HG02870 (cell line): ENCODE results near the gene MACC1.
A peak's percentile ranks its signal among the peaks of the same experiment; 100 is the strongest.

Experiments used
- ATAC-seq: cut with Tn5 transposase; IDR thresholded peaks from one replicate; pipeline ENCODE4 v1.9.1; 2021; ENCODE audit warnings: mild to moderate bottlenecking, moderate library complexity; ENCODE audit not compliant: unreplicated experiment

MACC1 gene

GRCh38 chr7:20229646-20230500 is 12.7 kb upstream of the MACC1 start:
- no peak for ATAC-seq

- no peak for ATAC-seq
Measured at GRCh38 chr7:20229081-20229480, 11.9 kb upstream of the MACC1 start.

GRCh38 chr7:20228654-20229053 is 11.5 kb upstream of the MACC1 start:
- no peak for ATAC-seq

DNA sequence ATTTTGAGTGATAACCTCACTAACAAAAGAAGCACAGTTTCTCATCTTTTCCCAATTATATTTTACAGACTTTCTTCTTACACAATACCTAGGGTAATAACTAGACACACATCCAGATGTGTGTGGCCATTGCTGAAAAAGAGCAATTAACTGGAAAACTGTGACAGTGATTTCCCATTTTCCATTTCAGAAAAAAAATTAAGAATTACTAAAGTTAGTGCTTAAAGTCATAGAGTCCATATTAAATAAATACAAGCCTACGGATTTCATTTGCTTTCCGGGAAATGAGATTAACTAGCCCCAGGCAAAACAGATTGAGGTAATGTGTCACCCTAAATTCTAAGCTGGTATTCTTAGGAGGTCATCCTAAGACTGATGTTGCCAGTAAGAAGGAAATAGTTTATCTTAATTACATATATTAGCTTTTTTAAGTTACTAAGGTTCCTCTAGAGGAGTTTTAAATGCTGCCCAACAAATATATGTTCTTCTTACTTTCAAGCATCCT is 10.2 kb upstream of the MACC1 start:
- no peak for ATAC-seq

GRCh38 chr7:20226860-20227259 is 9.7 kb upstream of the MACC1 start:
- ATAC-seq = no peak

GRCh38 chr7:20225384-20225783 is 8.2 kb upstream of the MACC1 start:
- no peak for ATAC-seq

DNA sequence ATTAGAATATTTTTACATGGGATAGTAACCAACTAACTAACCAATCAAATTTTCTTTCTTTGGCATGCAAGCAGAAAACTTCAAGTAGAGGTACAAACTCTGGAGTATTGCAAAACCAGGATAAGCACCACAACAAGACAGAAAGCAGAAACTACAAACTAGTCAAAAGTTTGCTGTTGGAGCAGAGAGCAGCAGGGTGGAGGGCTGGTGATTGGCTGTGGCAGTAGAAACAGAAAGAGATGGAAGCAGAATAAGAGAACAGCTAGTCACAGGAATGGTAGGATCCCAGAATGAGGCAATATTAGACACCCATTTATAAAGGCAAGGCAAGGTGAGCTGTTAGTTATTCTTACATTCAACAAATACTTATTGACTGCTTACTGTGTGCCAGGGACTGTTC is 6.8 kb upstream of the MACC1 start:
- ATAC-seq = no peak

GRCh38 chr7:20223356-20223755 is 6.2 kb upstream of the MACC1 start:
- no peak for ATAC-seq

GRCh38 chr7:20222219-20222828 is 5.1 kb upstream of the MACC1 start:
- ATAC-seq = no peak

GRCh38 chr7:20220921-20221547 is 3.9 kb upstream of the MACC1 start:
- peak; percentile 20 for ATAC-seq

- ATAC-seq = no peak
Measured at GRCh38 chr7:20220293-20220761, 3.1 kb upstream of the MACC1 start.

DNA sequence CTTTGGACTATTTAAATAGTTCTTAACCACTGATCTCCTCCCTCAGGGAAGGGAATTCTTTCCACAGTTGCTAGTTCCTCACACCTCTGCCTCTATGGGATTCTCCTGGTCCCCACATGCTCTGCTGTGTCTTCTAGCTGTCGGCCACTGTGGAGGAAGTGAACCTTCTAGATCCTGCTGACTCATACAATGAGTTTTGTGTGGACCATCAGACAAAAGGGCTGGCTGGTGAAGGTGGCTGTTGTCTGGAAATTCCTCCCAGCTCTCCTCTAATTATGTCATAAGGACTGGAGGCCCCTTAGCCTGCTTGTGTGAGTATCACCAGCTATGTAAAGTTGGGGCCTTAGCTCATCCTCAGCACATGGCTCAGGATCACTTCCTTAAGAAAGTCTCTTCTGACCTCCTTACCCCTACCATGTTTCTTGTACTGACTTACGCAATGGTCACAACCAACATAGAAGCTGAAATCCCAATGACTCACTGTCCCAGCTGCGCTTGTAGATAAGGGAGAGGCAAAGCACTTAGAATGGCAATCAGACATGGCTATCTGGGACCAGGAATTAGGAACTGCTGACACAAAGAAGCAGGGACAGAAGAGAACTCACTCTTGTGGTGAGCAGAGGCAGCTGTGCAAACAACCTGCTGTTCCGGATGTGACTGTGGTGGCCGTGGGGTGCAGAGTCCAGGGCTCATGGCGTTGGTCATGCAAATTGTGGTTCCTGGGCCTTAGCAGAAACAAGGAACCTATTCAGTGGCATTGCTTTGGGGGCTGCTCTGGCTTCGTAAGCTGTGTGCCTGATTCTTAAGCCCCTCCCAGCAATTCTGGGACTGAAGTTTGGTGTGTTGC is 2.5 kb upstream of the MACC1 start:
- ATAC-seq = peak; percentile 74

GRCh38 chr7:20219062-20219445 is 1.9 kb upstream of the MACC1 start:
- ATAC-seq = no peak

DNA sequence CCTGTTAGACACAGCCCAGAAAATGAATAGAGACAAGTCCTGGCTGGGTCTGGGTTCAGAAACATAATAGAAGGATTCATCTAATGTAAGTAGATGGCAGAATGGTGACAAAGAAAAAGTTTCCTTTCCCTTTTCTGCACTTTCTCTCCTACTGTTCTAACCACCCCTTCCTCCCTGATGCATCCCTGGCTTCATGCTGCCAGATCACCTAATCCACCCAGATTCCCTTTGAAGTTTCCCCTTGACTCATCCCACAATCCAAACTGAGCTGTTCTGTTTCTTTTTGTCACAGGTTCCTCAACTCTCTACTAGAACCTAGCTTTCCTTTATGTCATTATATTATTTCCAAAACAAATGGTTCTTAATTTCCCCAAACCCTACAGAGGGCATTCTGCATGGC is 1.1 kb upstream of the MACC1 start:
- no peak for ATAC-seq

GRCh38 chr7:20216406-20217036 is 663 bp downstream of the MACC1 start:
- no peak for ATAC-seq

DNA sequence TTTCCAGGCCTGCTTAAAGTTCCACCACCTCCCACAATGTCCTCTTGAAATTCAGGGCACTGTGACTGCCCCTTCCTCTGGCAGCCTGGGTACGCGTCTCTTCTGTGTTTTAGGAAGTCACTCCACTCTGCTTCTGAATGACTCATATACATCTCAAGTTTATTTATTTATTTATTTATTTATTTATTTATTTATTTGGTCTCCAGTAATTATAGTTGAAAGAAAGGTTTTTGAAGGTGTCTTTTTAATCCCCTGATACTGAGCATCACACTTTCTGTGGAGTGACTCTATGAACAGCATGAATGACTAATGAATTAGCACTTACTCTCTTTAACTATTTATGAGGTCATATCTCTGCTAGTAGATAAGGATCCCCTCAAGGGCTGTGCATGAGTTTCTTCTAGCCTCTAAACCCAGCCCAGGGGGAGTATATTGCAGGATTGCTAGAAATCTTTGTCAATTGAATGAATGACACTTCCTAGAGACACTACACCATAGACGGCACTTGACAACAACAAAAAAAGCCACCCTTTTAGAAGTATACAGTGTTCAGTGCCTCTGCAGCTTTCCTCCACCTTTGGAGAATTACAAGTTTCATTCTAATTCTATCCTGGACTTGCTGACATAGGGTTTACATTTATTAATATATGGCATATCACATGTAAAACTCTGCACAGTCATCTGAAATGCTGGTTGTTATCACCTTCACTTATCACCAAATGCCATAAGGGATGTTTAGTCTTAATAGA is 2.1 kb downstream of the MACC1 start:
- ATAC-seq = no peak

DNA sequence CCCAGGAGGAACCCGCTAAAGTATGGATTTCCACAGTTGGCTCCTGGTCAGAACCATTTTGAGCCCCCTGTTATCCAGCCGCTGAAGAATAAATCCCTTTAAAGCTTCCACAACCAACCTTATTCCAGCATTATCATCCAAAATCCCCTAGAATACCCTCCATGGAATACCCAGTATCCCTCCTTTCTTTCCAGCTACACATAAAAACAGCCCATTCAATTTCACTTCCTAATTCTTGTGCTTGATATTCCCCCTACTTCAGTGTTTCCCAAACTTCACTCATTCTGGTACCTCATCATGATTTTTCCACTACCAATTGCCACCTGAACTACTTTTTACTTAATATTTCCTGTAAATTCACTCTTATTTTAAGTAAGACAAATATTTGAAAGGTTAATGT is 3.1 kb downstream of the MACC1 start:
- no peak for ATAC-seq

DNA sequence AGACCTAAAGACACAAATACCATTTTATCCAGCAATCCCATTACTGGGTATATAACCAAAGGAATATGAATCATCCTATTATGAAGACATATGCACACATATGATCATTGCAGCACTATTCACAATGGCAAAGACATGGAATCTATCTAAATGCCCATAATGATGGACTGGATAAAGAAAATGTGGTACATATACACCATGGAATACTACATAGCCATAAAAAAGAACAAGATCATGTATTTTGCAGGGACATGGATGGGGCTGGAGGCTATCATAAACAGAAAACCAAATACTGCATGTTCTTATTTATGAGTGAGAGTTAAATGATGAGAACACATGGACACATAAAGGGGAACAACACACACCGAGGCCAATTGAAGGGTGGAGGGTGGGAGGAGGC is 3.8 kb downstream of the MACC1 start:
- ATAC-seq = no peak

DNA sequence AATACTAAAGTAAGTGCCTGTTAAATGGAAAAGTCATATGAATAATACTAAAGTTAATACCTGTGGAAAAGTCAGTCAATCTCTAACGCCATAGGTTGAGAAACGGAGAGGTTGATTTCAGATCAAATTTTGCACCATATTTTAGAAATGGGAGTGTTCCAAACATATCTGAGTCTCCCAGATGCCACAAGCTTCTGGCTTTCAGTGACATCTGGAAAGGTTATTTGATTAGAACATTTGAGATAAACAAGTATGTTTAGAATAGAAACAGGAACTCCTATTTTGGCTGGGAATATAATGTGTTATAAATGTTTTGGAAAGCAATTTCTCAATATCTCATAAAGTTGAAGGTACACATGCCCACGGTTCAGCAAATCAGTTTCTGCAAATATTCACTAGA is 5.8 kb downstream of the MACC1 start:
- ATAC-seq = no peak
